ENCODE measurements around the gene RANGAP1.

RANGAP1 gene

DNA sequence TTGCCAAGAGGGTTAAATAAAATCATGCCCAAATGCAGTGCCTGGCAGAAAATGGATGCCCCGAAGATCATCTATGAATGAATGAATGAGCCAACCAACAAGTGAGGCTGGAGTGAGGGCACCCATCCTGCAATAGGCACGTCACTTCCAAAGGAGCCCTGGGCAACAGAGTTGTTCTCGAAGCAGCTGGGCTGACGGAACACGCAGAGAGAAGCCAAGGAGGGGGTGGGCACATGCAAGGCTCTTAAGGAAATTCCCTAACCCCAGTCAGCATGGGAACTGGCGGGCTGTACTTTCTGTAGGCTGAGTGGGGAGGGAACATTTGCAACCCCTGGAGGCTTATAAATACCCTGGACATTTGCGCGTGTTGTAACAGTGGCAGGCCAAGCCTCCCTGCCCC lies 33.6 kb downstream of the RANGAP1 start:
- no peak for ATAC-seq
- no peak for TF ChIP-seq ISL1 (CRISPR knock-in tag; IDR thresholded peaks at IDR 0.05)
- TF ChIP-seq, protein P1, sequence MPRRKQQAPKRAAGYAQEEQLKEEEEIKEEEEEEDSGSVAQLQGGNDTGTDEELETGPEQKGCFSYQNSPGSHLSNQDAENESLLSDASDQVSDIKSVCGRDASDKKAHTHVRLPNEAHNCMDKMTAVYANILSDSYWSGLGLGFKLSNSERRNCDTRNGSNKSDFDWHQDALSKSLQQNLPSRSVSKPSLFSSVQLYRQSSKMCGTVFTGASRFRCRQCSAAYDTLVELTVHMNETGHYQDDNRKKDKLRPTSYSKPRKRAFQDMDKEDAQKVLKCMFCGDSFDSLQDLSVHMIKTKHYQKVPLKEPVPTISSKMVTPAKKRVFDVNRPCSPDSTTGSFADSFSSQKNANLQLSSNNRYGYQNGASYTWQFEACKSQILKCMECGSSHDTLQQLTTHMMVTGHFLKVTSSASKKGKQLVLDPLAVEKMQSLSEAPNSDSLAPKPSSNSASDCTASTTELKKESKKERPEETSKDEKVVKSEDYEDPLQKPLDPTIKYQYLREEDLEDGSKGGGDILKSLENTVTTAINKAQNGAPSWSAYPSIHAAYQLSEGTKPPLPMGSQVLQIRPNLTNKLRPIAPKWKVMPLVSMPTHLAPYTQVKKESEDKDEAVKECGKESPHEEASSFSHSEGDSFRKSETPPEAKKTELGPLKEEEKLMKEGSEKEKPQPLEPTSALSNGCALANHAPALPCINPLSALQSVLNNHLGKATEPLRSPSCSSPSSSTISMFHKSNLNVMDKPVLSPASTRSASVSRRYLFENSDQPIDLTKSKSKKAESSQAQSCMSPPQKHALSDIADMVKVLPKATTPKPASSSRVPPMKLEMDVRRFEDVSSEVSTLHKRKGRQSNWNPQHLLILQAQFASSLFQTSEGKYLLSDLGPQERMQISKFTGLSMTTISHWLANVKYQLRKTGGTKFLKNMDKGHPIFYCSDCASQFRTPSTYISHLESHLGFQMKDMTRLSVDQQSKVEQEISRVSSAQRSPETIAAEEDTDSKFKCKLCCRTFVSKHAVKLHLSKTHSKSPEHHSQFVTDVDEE (CRISPR knock-in tag; IDR thresholded peaks at IDR 0.05): no peak
- TF ChIP-seq ZNF8 (CRISPR knock-in tag; IDR thresholded peaks at IDR 0.05): no peak
- TF ChIP-seq SNAI2 (CRISPR knock-in tag; IDR thresholded peaks at IDR 0.05): no peak
- TF ChIP-seq ZFP30 (CRISPR knock-in tag; IDR thresholded peaks at IDR 0.05): no peak
- no peak for TF ChIP-seq CSDC2 (CRISPR knock-in tag; IDR thresholded peaks at IDR 0.05)
- TF ChIP-seq ESRRG (CRISPR knock-in tag; IDR thresholded peaks at IDR 0.05): no peak
- no peak for TF ChIP-seq TOX (CRISPR knock-in tag; IDR thresholded peaks at IDR 0.05; ENCODE audit: borderline replicate concordance)
- TF ChIP-seq, protein P2, sequence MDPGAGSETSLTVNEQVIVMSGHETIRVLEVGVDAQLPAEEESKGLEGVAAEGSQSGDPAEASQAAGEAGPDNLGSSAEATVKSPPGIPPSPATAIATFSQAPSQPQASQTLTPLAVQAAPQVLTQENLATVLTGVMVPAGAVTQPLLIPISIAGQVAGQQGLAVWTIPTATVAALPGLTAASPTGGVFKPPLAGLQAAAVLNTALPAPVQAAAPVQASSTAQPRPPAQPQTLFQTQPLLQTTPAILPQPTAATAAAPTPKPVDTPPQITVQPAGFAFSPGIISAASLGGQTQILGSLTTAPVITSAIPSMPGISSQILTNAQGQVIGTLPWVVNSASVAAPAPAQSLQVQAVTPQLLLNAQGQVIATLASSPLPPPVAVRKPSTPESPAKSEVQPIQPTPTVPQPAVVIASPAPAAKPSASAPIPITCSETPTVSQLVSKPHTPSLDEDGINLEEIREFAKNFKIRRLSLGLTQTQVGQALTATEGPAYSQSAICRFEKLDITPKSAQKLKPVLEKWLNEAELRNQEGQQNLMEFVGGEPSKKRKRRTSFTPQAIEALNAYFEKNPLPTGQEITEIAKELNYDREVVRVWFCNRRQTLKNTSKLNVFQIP (CRISPR knock-in tag; IDR thresholded peaks at IDR 0.05; ENCODE audit: borderline replicate concordance, low read depth): no peak
- TF ChIP-seq ZNF70 (CRISPR knock-in tag; IDR thresholded peaks at IDR 0.05): no peak
- TF ChIP-seq RARB (CRISPR knock-in tag; IDR thresholded peaks at IDR 0.05): no peak
- no peak for TF ChIP-seq OSR1 (CRISPR knock-in tag; IDR thresholded peaks at IDR 0.05)
- TF ChIP-seq, protein P3, sequence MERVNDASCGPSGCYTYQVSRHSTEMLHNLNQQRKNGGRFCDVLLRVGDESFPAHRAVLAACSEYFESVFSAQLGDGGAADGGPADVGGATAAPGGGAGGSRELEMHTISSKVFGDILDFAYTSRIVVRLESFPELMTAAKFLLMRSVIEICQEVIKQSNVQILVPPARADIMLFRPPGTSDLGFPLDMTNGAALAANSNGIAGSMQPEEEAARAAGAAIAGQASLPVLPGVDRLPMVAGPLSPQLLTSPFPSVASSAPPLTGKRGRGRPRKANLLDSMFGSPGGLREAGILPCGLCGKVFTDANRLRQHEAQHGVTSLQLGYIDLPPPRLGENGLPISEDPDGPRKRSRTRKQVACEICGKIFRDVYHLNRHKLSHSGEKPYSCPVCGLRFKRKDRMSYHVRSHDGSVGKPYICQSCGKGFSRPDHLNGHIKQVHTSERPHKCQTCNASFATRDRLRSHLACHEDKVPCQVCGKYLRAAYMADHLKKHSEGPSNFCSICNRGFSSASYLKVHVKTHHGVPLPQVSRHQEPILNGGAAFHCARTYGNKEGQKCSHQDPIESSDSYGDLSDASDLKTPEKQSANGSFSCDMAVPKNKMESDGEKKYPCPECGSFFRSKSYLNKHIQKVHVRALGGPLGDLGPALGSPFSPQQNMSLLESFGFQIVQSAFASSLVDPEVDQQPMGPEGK (CRISPR knock-in tag; IDR thresholded peaks at IDR 0.05; ENCODE audit: borderline replicate concordance): no peak

DNA sequence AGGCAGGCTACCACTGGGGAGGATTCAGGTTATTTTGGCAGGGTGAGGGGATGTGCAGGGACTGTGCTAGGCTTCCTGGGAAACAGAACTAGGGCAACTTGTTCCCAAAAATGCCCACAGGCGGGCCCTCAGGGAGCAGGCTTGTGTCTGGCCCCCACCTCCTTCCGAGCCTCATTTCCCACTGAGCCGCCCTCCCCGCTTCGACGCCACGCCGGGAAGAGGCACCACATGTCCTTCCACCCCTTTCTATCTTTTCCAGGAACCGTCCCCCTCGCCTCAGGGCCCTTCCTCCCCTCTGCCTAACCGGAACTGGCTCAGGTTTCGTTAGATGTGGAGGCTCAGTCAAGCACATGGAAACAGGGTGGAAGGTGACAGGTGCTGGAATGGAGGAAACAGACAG lies 35.9 kb downstream of the RANGAP1 start:
- ATAC-seq: no peak
- no peak for TF ChIP-seq PPARA (CRISPR knock-in tag; IDR thresholded peaks at IDR 0.05; ENCODE audit: borderline replicate concordance)
- TF ChIP-seq ZFP30 (CRISPR knock-in tag; IDR thresholded peaks at IDR 0.05): no peak
- no peak for TF ChIP-seq CSDC2 (CRISPR knock-in tag; IDR thresholded peaks at IDR 0.05)
- no peak for TF ChIP-seq TOX (CRISPR knock-in tag; IDR thresholded peaks at IDR 0.05; ENCODE audit: borderline replicate concordance)
- TF ChIP-seq OSR1 (CRISPR knock-in tag; IDR thresholded peaks at IDR 0.05): no peak
- TF ChIP-seq, protein P4, sequence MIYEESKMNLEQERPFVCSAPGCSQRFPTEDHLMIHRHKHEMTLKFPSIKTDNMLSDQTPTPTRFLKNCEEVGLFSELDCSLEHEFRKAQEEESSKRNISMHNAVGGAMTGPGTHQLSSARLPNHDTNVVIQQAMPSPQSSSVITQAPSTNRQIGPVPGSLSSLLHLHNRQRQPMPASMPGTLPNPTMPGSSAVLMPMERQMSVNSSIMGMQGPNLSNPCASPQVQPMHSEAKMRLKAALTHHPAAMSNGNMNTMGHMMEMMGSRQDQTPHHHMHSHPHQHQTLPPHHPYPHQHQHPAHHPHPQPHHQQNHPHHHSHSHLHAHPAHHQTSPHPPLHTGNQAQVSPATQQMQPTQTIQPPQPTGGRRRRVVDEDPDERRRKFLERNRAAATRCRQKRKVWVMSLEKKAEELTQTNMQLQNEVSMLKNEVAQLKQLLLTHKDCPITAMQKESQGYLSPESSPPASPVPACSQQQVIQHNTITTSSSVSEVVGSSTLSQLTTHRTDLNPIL (CRISPR knock-in tag; IDR thresholded peaks at IDR 0.05; ENCODE audit: low read depth): no peak
- TF ChIP-seq ZC3H10 (CRISPR knock-in tag; IDR thresholded peaks at IDR 0.05): no peak
- no peak for TF ChIP-seq SNAI2 (CRISPR knock-in tag; IDR thresholded peaks at IDR 0.05)
- no peak for TF ChIP-seq ISL1 (CRISPR knock-in tag; IDR thresholded peaks at IDR 0.05)
- TF ChIP-seq, protein P3 (CRISPR knock-in tag; IDR thresholded peaks at IDR 0.05; ENCODE audit: borderline replicate concordance): no peak
- TF ChIP-seq ZFP3 (CRISPR knock-in tag; IDR thresholded peaks at IDR 0.05): no peak
- TF ChIP-seq, protein P1 (CRISPR knock-in tag; IDR thresholded peaks at IDR 0.05): no peak
- TF ChIP-seq ESRRG (CRISPR knock-in tag; IDR thresholded peaks at IDR 0.05): no peak
- TF ChIP-seq ZNF565 (CRISPR knock-in tag; conservative IDR thresholded peaks at IDR 0.05; ENCODE audit: low read depth): no peak
- TF ChIP-seq ZNF70 (CRISPR knock-in tag; IDR thresholded peaks at IDR 0.05): no peak
- TF ChIP-seq, protein P2 (CRISPR knock-in tag; IDR thresholded peaks at IDR 0.05; ENCODE audit: borderline replicate concordance, low read depth): no peak
- TF ChIP-seq BACH2 (CRISPR knock-in tag; IDR thresholded peaks at IDR 0.05; ENCODE audit: borderline replicate concordance): no peak
- no peak for TF ChIP-seq GLIS3 (CRISPR knock-in tag; IDR thresholded peaks at IDR 0.05)

All from SK-N-SH treated with all-trans-retinoic acid at 6 μM for 48 hours (cell line).